ENCODE data around the gene KLHL40.

The KLHL40 gene

GRCh38 chr3:42670051-42670576, 15.2 kb upstream of the KLHL40 start:
- no peak for DNase-seq
- H3K4me3 ChIP-seq (ENCODE audit: low read depth, low read length), result no peak overlapping the region
- TF ChIP-seq, protein P1, sequence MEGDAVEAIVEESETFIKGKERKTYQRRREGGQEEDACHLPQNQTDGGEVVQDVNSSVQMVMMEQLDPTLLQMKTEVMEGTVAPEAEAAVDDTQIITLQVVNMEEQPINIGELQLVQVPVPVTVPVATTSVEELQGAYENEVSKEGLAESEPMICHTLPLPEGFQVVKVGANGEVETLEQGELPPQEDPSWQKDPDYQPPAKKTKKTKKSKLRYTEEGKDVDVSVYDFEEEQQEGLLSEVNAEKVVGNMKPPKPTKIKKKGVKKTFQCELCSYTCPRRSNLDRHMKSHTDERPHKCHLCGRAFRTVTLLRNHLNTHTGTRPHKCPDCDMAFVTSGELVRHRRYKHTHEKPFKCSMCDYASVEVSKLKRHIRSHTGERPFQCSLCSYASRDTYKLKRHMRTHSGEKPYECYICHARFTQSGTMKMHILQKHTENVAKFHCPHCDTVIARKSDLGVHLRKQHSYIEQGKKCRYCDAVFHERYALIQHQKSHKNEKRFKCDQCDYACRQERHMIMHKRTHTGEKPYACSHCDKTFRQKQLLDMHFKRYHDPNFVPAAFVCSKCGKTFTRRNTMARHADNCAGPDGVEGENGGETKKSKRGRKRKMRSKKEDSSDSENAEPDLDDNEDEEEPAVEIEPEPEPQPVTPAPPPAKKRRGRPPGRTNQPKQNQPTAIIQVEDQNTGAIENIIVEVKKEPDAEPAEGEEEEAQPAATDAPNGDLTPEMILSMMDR (IDR thresholded peaks at IDR 0.05; ENCODE audit: low read depth, low read length, missing control alignments), result no peak
- in situ Hi-C loops (cut with HindIII; ENCODE audit: low pct_ligation_motif_present, low sequenced_read_pairs), result no loop called here
- H3K27ac ChIP-seq, result no peak overlapping the region
- no peaks in the 10 kb centered on the region for H3K36me3 ChIP-seq (replicated peaks)
- no peaks in the 10 kb centered on the region for H3K27me3 ChIP-seq (replicated peaks)

- H3K27ac ChIP-seq, result no peak overlapping the region
- TF ChIP-seq, protein P1 (IDR thresholded peaks at IDR 0.05; ENCODE audit: low read depth, low read length, missing control alignments), result no peak
- in situ Hi-C loops (cut with HindIII; ENCODE audit: low pct_ligation_motif_present, low sequenced_read_pairs), result no loop called here
- no peaks in the 10 kb centered on the region for H3K27me3 ChIP-seq (replicated peaks)
- no peak for DNase-seq
- H3K36me3 ChIP-seq (replicated peaks), result no peaks in the 10 kb centered on the region
- no peak overlapping the region for H3K4me3 ChIP-seq (ENCODE audit: low read depth, low read length)
Measured at GRCh38 chr3:42670670-42671069, 14.7 kb upstream of the KLHL40 start.

GRCh38 chr3:42672515-42672914, 12.8 kb upstream of the KLHL40 start:
- no peak for DNase-seq
- H3K36me3 ChIP-seq (replicated peaks), result no peaks in the 10 kb centered on the region
- in situ Hi-C loops (cut with HindIII; ENCODE audit: low pct_ligation_motif_present, low sequenced_read_pairs), result no loop called here
- no peaks in the 10 kb centered on the region for H3K27me3 ChIP-seq (replicated peaks)
- H3K27ac ChIP-seq, result no peak overlapping the region
- TF ChIP-seq, protein P1 (IDR thresholded peaks at IDR 0.05; ENCODE audit: low read depth, low read length, missing control alignments), result no peak
- H3K4me3 ChIP-seq (ENCODE audit: low read depth, low read length), result no peak overlapping the region

DNA sequence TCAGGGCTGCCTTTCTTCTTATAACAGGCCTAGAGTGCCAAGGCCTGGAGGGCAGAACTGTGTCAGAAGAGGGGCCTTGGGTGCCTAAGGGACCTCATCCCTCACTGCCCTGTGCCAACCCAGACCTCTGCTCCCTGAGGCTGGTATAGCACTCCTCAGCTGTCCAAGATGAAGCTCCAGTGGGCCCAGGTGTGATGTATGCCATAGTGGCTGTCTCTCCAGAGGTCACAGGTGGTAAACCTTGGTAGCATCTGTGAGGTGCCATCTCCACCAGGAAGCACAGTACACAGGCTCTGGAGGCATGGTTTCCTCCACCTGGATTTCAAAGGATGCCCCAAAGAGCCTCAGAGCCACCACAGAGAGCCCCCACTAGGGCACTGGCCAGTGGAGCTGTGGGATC, 12.3 kb upstream of the KLHL40 start:
- in situ Hi-C loops (cut with HindIII; ENCODE audit: low pct_ligation_motif_present, low sequenced_read_pairs), result no loop called here
- no peak overlapping the region for H3K27ac ChIP-seq

GRCh38 chr3:42674146-42674545, 11.2 kb upstream of the KLHL40 start:
- TF ChIP-seq, protein P1 (IDR thresholded peaks at IDR 0.05; ENCODE audit: low read depth, low read length, missing control alignments), result no peak

More for the DNA sequence above, 12.3 kb upstream of the KLHL40 start:
- Histone ChIP-seq H3K4me3 (ENCODE audit: low read depth, low read length) (no peak overlapping the region), H3K36me3 (replicated peaks) (no peaks in the 10 kb centered on the region), H3K27me3 (replicated peaks) (no peaks in the 10 kb centered on the region)
- no peak for DNase-seq
- TF ChIP-seq, protein P1 (IDR thresholded peaks at IDR 0.05; ENCODE audit: low read depth, low read length, missing control alignments), result no peak

DNA sequence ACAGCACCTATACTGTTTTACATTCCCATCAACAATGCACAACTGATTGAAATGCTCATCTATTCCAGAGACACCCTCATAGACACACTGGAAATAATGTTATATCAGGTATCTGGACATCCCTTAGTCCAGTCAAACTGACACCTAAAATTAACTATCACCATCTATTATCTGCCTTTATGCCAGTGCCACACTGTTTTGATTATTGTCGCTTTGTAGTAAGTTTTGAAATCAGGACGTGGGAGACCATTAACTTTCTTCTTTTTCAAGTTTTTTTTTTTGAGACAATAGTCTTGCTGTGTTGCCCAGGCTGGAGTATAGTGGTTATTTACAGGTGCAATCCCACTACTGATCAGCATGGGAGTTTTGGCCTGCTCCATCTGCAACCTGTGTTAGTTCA, 9.4 kb upstream of the KLHL40 start:
- Histone ChIP-seq H3K27me3 (replicated peaks) (no peaks in the 10 kb centered on the region), H3K4me3 (ENCODE audit: low read depth, low read length) (no peak overlapping the region), H3K36me3 (replicated peaks) (no peaks in the 10 kb centered on the region), H3K27ac (no peak overlapping the region)
- in situ Hi-C loops (cut with HindIII; ENCODE audit: low pct_ligation_motif_present, low sequenced_read_pairs), result no loop called here
- no peak for DNase-seq
- TF ChIP-seq, protein P1 (IDR thresholded peaks at IDR 0.05; ENCODE audit: low read depth, low read length, missing control alignments), result no peak

More at GRCh38 chr3:42674146-42674545, 11.2 kb upstream of the KLHL40 start:
- Histone ChIP-seq H3K27me3 (replicated peaks) (no peaks in the 10 kb centered on the region), H3K4me3 (ENCODE audit: low read depth, low read length) (no peak overlapping the region), H3K27ac (no peak overlapping the region), H3K36me3 (replicated peaks) (no peaks in the 10 kb centered on the region)
- in situ Hi-C loops (cut with HindIII; ENCODE audit: low pct_ligation_motif_present, low sequenced_read_pairs), result no loop called here
- no peak for DNase-seq
